Non-pigmented ciliary epithelial cell (primary cell): Measurements from ENCODE around the gene SPTBN1.
"Not testable (repeated sequence)": the region's sequence is repeated elsewhere in the genome, so short reads cannot be mapped to it uniquely, and the experiment has no call there.

Experiments
- DNase-seq: peaks from one replicate; pipeline ENCODE4 v3.0.0-alpha.2; 2010; ENCODE audit warnings: low read depth

Gene SPTBN1

DNA sequence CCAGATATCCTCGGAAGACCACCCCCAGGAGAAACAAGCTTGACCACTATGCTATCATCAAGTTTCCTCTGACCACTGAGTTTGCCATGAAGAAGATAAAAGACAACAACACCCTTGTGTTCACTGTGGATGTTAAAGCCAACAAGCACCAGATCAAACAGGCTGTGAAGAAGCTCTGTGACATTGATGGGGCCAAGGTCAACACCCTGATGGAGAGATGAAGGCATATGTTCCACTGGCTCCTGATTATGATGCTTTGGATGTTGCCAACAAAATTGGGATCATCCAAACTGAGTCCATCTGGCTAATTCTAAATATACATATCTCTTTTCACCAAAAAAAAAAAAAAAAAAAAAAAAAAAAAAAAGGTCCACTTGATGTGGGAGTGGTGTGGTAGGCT is 73.4 kb downstream of the SPTBN1 start:
- DNase-seq = not testable (repeated sequence)

DNA sequence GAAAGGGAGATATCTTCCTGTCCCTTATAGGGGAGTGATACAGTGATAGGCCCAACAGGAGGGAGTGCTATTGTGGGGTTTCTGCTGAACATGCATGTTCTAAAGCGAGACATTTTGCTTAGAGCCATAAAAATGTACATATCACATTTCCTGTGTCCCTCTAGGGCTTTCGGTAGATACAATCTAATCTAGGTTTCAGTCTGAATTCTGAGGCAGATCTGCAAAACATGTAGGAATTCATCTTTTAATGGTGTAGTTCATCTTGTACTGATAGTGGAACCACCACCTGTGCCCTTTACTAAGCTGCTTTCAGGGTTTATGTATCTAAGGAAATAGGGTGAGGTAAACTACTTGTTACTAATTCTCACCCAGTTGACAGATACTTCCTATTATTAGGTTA is 73.8 kb downstream of the SPTBN1 start:
- DNase-seq = no peak

- no peak for DNase-seq
Measured at GRCh38 chr2:54531558-54531957, 75.4 kb downstream of the SPTBN1 start.

GRCh38 chr2:54534221-54534620 is 78.1 kb downstream of the SPTBN1 start:
- no peak for DNase-seq

DNA sequence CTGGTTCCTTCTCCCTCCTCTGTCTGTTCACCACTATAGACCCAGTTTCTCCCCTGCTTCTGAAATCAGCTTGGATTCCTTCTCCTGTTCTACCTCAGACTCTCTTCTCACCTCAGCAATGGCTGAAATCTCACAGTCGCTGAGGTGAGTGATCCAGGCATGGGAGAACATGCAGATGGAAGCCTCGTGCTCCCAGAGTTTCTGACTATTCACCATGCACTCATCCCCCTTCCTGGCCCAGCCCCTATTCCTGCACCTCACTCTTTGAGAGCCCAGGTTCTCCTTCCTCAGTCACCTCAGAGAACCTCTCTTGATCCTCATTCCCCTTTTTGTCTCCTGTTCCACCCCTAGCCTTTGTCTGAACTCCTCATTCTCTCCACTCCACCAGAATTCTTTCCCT is 78.5 kb downstream of the SPTBN1 start:
- DNase-seq = no peak

- no peak for DNase-seq
Measured at GRCh38 chr2:54535599-54536195, 79.6 kb downstream of the SPTBN1 start.

DNA sequence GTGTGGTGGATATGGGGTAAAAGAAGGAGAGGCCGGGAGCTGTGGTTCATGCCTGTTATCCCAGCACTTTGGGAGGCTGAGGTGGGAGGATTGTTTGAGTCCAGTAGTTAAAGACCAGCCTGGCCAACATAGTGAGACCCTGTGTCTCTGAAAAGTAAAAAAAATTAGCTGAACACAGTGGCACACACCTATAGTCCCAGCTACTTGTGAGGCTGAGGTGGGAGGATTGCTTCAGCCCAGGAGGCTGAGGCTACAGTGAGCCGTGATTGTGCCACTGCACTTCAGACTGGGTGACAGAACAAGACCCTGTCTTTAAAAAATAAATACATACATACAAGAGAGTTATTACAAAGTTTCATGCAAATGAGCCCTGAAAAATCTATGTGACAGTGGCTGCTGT is 80.6 kb downstream of the SPTBN1 start:
- DNase-seq = no peak

- no peak for DNase-seq
Measured at GRCh38 chr2:54538537-54538936, 82.4 kb downstream of the SPTBN1 start.

DNA sequence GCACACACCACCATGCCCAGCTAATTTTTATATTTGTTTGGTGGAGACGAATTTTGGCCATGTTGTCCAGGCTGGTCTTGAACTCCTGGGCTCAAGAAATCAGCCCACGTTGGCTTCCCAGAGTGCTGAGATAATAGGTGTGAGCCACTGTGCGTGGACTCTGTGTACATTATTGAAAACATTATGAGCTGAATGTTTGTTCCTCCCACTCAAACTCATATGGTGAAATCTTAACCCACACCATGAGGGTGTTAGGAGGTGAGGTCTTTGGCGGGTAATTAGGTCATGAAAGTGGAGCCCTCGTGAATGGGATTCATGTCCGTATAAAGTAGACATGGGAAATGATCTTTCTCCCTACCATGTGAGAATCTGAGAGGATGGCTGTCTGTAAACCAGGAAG is 83.6 kb downstream of the SPTBN1 start:
- DNase-seq = no peak

DNA sequence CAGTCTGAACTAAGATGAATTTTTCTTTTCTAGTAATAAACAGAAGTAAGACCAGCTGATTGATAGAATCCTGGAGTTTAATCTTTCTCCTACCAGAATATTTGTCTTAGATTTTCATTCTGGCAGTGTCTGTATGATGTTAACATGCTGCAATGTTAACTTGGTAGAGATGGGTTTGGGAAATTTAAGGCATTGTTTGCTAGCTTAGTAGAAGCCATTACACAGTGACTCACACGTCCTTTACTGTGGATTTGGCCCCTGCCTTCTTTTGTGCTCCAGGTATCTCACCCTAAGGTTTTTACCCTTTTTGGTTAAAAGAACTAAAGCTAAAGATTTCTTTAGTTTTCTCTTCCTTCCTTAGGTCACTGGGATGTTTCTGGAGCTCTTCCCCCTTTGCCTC is 84.1 kb downstream of the SPTBN1 start:
- DNase-seq = no peak

DNA sequence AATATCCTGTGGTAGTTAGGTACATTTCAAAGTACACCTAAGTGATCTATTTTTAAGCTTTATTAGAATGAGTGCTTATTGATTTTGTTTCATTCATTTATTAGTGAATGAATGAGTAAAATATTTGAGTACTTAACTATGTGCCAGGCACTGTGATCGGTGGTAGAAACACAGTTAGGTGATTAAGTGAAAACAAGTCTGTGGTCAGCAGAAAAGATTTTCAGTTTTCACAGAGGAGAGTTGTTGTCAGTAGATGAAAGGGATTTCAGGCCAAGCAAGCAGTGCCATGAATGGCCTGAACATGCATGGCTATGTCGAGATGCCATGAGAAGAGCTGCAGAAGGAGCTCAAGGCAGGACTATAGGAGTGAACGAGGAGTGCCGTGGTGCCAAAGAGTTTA is 85.9 kb downstream of the SPTBN1 start:
- DNase-seq = no peak

- no peak for DNase-seq
Measured at GRCh38 chr2:54543733-54544396, 87.7 kb downstream of the SPTBN1 start.

DNA sequence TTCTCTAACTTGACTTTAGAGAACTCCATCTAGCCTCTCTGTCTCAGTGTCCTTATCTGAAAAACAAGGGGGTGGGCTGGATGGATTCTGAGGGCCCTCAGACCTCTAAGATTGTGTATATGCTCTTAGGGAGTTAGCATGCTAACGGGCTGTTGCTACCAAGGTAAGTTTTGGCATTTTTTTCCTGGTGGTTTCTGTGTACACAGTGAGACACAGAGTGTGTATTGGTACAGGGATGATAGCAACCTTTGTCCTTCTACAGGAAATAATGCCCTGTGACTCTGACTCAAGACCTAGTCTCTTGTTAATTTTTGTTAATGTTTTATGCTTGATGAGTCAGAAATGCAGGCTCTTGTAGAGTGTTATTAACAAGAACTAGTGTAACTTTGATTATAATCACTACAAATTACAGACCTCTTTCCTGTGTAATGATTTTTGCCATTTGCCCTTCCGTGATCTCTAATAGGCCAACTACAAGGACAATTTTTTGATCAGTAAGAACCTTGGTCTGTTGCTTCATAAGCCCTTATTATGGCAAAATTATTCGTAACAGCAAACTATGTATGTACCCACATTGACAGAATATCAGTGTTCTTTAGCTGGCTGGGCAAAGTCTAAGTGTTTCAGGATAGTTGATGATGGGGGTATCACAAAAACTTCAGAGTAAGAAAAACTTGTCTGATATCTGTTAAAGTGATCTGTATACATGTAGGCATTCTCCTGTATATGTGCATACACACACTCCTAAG is 89.7 kb downstream of the SPTBN1 start:
- DNase-seq = no peak

DNA sequence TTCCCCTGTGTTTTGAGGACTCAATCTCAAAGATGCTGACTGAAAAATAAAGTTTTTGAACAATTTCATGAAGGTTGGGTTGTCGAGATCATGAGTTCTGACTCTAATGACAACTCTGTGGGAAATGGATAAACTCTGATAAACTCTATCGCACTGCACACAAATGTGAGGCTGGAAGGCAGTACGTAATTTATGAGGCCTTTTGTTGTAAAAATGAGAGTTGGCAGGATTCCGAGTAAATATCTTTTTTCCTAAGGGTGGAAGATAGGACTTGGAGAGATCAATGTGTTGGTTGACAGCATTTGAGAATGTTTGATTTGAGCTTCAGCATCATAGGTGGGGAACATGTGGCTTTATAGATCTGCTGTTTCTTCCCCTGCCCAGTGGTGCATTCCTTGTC is 90.4 kb downstream of the SPTBN1 start:
- DNase-seq = no peak

DNA sequence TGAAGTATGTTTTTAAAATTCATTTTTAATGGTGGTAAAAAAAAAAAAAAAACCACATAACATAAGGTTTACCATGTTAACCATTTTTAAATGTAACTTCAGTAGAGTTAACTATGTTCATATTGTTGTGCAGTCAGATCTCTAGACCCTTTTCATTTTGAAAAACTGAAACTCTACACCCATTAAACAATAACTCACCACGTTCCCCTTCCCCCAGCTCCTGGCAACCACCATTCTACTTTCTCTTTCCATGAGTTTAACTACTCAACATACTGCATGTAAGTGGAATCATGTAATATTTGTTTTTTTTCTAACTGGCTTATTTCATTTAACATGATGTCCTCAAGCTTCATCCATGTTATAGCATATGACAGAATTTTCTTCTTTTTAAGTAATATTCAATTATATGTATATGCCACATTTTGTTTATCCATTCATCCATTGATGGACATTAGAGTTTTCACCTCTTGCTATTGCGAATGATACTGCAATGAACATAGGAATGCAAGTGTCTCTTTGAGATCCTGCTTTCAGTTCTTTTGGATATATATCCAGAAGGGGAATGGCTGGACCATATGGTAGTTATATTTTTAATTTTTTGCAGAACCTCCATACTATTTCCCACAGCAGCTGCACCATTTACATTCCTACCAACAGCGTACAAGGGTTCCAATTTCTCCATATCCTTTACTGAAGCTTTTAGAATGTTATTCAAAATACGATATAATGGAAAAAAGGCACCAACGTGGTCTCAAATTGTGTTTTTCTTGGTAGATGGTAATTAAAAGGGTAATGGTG is 91.0 kb downstream of the SPTBN1 start:
- no peak for DNase-seq

GRCh38 chr2:54549430-54549829 is 93.3 kb downstream of the SPTBN1 start:
- no peak for DNase-seq

DNA sequence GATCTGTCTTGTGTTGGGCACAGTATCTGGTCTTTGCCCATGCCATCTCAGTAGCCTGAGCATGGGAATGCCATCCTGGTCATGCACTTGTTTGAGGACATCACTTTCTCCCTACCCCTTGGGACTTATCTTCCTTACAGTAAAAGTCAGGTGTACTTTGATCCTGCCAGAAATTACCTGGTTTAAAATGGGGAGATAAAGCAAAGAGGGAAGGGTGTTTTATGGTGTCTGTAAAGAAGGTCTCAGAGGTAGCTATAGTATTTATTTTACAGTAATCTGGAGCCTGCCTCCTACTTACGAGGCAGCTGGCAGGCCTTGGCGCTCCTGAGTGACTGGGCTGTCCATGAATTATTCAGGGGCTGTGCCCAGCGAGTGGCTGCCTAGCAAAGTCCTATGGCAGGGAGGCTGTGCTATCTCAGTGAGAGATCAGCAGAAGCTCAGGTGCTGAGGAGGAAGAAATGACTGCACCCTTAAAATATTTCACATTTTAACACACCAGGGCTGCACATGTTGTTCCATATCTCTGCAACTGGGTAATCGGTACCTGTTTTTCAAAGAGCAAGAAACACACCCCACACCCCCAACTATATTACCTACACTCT is 93.9 kb downstream of the SPTBN1 start:
- DNase-seq = no peak

DNA sequence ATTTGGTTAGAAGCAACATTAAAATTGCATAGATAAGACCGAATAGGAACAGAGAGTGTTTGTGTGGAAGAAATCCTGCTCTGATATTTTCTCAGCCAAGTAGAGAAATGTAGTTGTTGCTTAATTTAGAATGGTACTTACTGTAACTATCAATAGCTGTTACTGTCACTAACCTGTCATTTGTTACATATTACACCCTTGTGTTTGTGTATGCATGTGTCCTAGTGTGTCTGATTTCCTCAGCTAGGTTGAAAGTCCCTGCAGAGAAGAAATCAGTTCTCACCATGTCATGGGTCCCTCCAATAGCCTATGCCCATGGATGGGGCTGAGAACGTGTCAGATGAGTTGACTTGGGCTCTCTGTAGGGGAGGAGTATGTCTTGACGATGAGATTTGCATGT is 94.4 kb downstream of the SPTBN1 start:
- DNase-seq = no peak

DNA sequence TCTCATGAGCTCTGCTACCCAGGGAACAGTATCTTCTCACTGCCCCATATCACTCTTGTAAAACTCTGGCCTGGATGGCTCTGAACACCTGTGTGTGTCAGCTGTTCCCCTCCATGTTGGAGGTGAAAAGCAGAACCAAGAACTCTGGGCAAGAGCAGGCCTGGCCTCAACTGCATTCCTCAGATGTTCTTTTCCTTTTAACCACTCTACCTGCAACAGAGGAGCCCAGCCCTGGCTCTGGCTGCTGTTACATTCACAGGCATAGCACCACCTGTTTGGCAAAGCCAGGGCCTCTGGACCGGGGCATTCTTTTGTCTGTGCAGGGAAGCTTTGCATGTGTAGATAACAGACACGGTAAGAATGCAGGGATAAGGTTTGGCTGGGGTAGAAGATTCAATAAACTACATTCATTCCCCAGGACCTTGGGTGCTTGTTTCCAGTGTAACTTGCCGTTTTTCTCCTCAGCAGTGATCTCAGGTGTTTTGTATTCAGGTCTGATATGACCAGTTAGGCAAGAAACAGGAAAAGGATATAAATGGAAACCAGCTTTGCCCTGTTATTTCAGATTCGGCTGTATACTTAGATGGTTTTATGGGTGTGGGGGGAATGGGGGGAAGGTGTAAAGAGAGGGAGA is 95.1 kb downstream of the SPTBN1 start:
- no peak for DNase-seq

DNA sequence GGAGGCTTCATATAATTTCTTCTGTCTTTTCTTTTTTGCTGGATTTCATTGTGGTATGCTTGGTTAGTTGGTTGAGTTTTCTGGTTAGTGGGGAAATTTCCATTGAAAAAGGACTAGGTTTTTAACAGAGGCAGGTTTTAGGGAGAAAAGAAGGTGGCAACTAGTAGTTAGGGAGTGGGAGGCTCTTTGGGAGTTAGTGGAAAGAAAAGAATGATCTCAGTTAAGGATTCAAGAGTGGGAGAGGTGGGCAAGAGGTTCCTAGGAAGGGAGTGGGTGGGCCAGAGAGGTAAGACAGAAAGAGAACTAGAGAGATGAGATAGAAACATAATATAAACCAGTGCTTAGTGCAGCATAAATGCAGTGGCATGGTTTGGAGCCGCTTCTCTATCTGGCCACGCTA is 96.9 kb downstream of the SPTBN1 start:
- no peak for DNase-seq

DNA sequence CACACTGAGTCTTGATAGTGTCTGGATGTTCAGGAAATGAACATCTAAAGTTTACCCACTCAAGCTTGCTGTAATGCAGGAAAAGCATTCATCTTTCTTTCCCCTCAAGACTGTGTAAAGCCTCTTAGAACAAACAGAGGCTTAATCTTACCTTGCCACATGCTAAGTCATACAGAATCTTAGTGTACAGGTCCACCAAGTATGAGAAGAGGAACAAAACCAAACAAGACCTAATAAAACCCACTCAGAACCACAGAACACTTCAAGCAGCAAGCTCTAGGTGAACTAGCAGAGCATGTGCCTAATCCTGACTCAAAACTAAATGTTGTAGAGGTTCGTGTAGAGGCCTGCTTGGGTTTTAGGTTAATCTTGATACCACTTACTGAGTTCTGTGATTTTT is 97.6 kb downstream of the SPTBN1 start:
- DNase-seq = no peak

- DNase-seq = no peak
Measured at GRCh38 chr2:54555318-54555837, 99.3 kb downstream of the SPTBN1 start.
